SH-SY5Y (cell line): ENCODE results near the gene PTGER3.

Experiments used
- GATA2 ChIP-seq: IDR thresholded peaks from 2 replicates; pipeline ENCODE4 v1.6.1; 2011; ENCODE audit warnings: mild to moderate bottlenecking, low read depth, low read length
- GATA3 ChIP-seq: IDR thresholded peaks from 2 replicates; pipeline ENCODE4 v1.6.1; 2011; ENCODE audit warnings: low read depth, mild to moderate bottlenecking, low read length, moderate library complexity

DNA sequence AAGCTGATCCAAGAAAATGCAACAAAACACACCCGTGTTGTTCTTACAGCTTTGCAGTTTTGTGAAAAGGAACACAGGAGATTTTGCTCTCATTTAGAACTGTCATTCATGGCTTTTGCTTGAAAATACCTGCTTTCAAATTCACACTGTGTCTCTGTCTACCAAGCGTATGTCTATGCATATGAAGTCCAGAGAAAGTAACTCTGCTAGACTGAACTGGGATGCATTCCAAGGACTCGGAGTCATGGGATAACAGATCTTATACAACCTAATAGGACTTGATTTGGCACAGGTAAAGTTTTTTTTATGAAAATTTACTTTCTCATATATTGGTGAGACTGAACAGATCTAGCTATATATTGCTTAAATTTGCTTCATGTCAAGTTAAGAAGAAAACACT is 102.4 kb downstream of the PTGER3 start:
- TF ChIP-seq GATA2: no peak
- no peak for TF ChIP-seq GATA3
